Retinal pigment epithelial cell (primary cell): ENCODE measurements around the gene PTPRT.

Experiments used
- DNase-seq: peaks from one replicate; pipeline ENCODE4 v3.0.0-alpha.2; 2010; ENCODE audit warnings: low read depth
- H3K4me3 ChIP-seq: 2 replicates; pipeline ENCODE4 v1.5.1; 2011; ENCODE audit warnings: mild to moderate bottlenecking, low read length, control low read depth, moderate library complexity
- TF ChIP-seq, protein P1 (sequence below): conservative IDR thresholded peaks from 2 replicates; pipeline ENCODE4 v1.5.1; 2011; ENCODE audit warnings: low read depth, low read length, control low read depth, inconsistent platforms

PTPRT gene

DNA sequence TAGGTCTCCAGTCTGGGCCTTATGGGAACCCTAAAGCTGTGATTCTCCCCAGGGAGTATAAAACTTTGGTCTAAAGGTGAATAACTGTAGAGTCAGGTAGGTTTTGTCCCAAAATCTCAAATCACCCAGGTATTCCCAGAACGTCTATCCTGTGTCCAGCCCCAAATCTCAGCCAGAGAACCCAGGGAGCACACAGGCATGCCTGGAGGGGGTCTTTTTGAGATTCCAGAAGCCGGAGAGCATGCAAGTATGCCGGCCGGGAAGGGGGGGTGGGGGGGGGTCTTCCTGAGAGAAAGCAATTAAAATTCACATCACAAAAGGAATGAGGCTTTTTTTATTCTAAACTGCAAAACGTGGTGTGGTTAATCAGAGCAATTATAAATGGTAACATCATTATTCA is 210.0 kb downstream of the PTPRT start:
- no peak overlapping the region for H3K4me3 ChIP-seq
- TF ChIP-seq, protein P1, sequence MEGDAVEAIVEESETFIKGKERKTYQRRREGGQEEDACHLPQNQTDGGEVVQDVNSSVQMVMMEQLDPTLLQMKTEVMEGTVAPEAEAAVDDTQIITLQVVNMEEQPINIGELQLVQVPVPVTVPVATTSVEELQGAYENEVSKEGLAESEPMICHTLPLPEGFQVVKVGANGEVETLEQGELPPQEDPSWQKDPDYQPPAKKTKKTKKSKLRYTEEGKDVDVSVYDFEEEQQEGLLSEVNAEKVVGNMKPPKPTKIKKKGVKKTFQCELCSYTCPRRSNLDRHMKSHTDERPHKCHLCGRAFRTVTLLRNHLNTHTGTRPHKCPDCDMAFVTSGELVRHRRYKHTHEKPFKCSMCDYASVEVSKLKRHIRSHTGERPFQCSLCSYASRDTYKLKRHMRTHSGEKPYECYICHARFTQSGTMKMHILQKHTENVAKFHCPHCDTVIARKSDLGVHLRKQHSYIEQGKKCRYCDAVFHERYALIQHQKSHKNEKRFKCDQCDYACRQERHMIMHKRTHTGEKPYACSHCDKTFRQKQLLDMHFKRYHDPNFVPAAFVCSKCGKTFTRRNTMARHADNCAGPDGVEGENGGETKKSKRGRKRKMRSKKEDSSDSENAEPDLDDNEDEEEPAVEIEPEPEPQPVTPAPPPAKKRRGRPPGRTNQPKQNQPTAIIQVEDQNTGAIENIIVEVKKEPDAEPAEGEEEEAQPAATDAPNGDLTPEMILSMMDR = no peak
- DNase-seq = no peak

GRCh38 chr20:42978184-42978974 is 211.3 kb downstream of the PTPRT start:
- TF ChIP-seq, protein P1 = no peak
- DNase-seq = no peak
- H3K4me3 ChIP-seq = no peak overlapping the region

DNA sequence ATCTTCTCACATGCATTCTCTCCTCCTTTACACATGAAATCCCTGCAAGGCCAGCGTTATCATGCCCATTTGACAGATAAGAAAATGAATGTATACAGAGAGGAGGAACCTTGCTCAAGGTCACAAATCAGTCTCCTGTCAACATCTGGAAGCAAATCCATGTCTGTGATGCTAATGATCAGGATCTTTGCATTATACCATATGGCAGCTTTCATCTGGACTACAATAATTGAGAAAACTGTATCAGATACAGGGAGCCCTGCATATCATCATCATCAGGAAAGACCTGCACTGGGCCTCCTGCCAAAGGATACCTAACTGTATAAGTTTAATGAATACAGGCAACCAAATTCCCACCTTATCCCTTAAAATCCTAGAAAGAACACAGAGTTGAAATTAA is 213.7 kb downstream of the PTPRT start:
- H3K4me3 ChIP-seq = no peak overlapping the region
- TF ChIP-seq, protein P1 = no peak
- no peak for DNase-seq

DNA sequence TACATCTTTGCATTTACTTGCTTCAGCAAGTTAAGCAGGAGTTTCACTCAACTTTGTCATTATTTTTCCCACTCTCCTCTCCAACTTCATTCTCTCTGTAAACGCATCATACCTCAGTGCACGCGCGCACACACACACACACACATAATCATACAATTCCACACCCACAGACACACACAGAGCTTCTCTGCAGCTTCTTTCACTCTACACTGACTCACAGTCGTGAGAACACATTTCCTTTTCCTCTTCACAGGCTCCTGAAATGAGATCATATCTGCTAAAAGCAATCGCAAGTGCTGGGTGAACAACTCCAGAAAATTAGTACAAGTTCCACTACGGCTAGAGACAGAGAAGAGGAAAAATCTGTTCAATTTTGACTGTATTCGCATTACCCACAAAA is 215.4 kb downstream of the PTPRT start:
- TF ChIP-seq, protein P1 = no peak
- H3K4me3 ChIP-seq = no peak overlapping the region

GRCh38 chr20:42972591-42972990 is 217.1 kb downstream of the PTPRT start:
- H3K4me3 ChIP-seq = no peak overlapping the region
- no peak for DNase-seq
- TF ChIP-seq, protein P1 = no peak

More for the DNA sequence above, 215.4 kb downstream of the PTPRT start:
- no peak for DNase-seq

DNA sequence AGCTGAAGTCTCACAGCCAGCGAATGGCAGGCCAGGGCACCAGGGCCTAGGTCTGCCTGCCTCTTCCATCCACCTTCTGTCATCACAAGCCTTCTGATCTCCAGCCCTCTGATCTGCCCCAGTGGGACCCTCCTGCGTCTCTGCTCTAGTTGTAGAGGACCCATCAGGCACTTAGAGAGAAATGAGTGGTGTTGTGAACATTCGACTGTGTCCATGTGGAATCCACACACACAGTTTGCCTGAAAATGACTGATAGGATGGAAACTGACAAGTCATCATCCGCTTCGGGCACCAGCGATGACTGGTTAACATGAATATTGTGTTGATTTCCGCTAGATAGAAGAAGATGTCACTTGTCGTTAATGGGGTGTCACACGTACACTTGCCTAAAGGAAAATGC is 221.0 kb downstream of the PTPRT start:
- TF ChIP-seq, protein P1 = no peak
- H3K4me3 ChIP-seq = no peak overlapping the region
- no peak for DNase-seq

DNA sequence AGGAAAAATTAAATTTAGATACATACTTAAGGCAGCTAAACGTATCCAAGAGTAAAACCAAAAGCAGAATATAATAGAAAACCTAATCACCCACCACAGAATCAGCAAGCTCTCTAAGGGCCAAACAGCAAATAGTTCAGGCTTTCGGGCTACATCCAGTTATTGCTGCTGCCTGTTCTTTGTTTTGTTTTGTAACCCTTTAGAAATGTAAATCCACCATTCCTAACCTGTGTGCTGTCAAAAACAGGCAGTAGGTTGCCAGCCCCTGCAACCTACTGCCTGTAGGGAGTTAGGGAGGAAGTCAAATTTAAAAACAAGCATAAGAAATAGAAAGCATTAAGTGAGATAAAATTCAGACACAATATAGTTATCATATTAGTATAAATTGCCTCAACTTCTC is 225.9 kb downstream of the PTPRT start:
- TF ChIP-seq, protein P1 = no peak
- no peak for DNase-seq
- no peak overlapping the region for H3K4me3 ChIP-seq
